Measurements from ENCODE around the gene ACOX3.

Gene ACOX3

DNA sequence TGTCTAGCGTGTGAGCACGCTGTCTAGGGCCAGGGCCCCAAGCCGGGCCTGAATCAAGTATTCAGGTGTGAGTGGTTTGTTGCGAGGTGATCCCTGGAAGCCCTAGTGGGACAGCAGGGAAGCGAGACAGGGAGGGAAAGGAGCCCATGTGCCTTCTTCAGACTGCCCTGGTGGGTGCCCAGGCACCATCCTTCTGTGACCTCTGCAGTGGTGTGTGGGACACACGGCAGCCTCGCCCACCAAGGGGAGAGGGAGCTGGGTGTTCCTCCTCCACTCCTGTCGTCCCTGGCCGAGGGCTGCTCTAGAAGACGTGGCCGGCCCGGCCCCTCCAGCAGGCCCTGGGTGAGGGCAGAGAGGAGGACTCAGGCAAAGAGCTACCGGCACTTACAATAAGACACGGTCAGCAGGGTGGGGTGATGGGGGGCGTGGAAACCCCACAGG is 123.6 kb downstream of the ACOX3 start:
- no peak overlapping the region for H3K27ac ChIP-seq
- no peak for TF ChIP-seq ZFX (IDR thresholded peaks at IDR 0.05)
- no peak for TF ChIP-seq CTCF (conservative IDR thresholded peaks at IDR 0.05)
